Neutrophil (primary cell): ENCODE measurements around the gene MYO15B.
"Not testable (repeated sequence)": the region's sequence is repeated elsewhere in the genome, so short reads cannot be mapped to it uniquely, and the experiment has no call there.

Source experiments
- H3K27ac ChIP-seq: fragments of 200-600 bp; sonication (generic); 2 replicates; pipeline ENCODE4 v1.5.1; 2016; ENCODE audit warnings: mild to moderate bottlenecking, moderate library complexity
- H3K27me3 ChIP-seq: fragments of 200-600 bp; sonication (generic); 2 replicates; pipeline ENCODE4 v1.6.0; 2016; ENCODE audit warnings: mild to moderate bottlenecking
- H3K36me3 ChIP-seq: fragments of 200-600 bp; sonication (generic); 2 replicates; pipeline ENCODE4 v1.5.1; 2017
- H3K4me1 ChIP-seq, 2 experiments: fragments of 200-600 bp in 1 of 2; sonication (generic) in 1 of 2; 1 replicate in 1 of 2; 2 replicates in 1 of 2; pipeline versions ENCODE4 v1.5.1 to v1.6.1; 2013 to 2016; ENCODE audit warnings: low read depth in 1 of 2, low read length in 1 of 2, mild to moderate bottlenecking in 1 of 2, moderate library complexity in 1 of 2; ENCODE audit not compliant: control insufficient read depth in 1 of 2, insufficient read depth in 1 of 2
- H3K4me3 ChIP-seq, 2 experiments: fragments of 200-600 bp in 1 of 2; sonication (generic) in 1 of 2; 1 replicate in 1 of 2; 2 replicates in 1 of 2; pipeline ENCODE4 v1.5.1; 2013 to 2016; ENCODE audit warnings: low read depth in 1 of 2, low read length in 1 of 2, mild to moderate bottlenecking in 1 of 2, moderate library complexity in 1 of 2
- H3K9me3 ChIP-seq: fragments of 200-600 bp; sonication (generic); 2 replicates; pipeline ENCODE4 v1.5.1; 2016
- TF ChIP-seq, protein P1 (sequence below): fragments of 200-600 bp; sonication (generic); IDR thresholded peaks from 2 replicates; pipeline ENCODE4 v1.5.1; 2016; ENCODE audit warnings: antibody characterized with exemption

MYO15B gene

GRCh38 chr17:75635610-75636202 is 48.1 kb downstream of the MYO15B start:
- Histone ChIP-seq H3K27ac (no peak overlapping the region), H3K4me3 (no peak overlapping the region), H3K9me3 (no peaks in the 10 kb centered on the region), H3K4me1 (peaks cover 4 to 13% of the 10 kb centered on the region in 2 experiments), H3K27me3 (peaks cover 11% of the 10 kb centered on the region), H3K36me3 (peaks cover 6% of the 10 kb centered on the region)
- TF ChIP-seq, protein P1, sequence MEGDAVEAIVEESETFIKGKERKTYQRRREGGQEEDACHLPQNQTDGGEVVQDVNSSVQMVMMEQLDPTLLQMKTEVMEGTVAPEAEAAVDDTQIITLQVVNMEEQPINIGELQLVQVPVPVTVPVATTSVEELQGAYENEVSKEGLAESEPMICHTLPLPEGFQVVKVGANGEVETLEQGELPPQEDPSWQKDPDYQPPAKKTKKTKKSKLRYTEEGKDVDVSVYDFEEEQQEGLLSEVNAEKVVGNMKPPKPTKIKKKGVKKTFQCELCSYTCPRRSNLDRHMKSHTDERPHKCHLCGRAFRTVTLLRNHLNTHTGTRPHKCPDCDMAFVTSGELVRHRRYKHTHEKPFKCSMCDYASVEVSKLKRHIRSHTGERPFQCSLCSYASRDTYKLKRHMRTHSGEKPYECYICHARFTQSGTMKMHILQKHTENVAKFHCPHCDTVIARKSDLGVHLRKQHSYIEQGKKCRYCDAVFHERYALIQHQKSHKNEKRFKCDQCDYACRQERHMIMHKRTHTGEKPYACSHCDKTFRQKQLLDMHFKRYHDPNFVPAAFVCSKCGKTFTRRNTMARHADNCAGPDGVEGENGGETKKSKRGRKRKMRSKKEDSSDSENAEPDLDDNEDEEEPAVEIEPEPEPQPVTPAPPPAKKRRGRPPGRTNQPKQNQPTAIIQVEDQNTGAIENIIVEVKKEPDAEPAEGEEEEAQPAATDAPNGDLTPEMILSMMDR = no peak

GRCh38 chr17:75636381-75637142 is 49.0 kb downstream of the MYO15B start:
- Histone ChIP-seq H3K4me3 (no peak overlapping the region), H3K27me3 (peaks cover 11% of the 10 kb centered on the region), H3K9me3 (no peaks in the 10 kb centered on the region), H3K4me1 (peaks cover 4 to 13% of the 10 kb centered on the region in 2 experiments), H3K36me3 (peaks cover 4% of the 10 kb centered on the region), H3K27ac (no peak overlapping the region)
- TF ChIP-seq, protein P1 = no peak

DNA sequence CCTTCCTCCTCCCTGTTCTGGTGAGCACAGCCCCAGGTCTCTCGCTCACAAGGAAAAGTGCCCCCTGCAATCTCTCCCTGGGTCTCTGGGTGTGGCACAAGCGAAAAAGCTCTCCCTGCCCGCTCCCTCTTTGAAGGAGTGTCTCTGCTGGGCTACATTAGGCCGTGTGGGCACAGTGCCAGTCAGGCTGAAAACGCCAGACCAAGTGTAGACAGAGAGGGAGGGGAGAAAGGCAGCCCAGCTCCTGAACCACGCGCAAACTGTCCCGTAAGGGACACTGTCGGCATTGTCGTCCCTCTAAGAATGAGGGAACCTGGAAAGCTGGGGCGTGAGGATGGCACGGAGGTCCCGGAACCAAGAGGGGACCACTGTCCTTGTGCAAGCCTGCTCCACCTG is 49.5 kb downstream of the MYO15B start:
- H3K36me3 ChIP-seq = peaks cover 4% of the 10 kb centered on the region
- no peak overlapping the region for H3K27ac ChIP-seq
- H3K9me3 ChIP-seq = no peaks in the 10 kb centered on the region
- peaks cover 4 to 13% of the 10 kb centered on the region in 2 experiments for H3K4me1 ChIP-seq
- TF ChIP-seq, protein P1 = no peak
- no peak overlapping the region for H3K4me3 ChIP-seq
- peaks cover 11% of the 10 kb centered on the region for H3K27me3 ChIP-seq

DNA sequence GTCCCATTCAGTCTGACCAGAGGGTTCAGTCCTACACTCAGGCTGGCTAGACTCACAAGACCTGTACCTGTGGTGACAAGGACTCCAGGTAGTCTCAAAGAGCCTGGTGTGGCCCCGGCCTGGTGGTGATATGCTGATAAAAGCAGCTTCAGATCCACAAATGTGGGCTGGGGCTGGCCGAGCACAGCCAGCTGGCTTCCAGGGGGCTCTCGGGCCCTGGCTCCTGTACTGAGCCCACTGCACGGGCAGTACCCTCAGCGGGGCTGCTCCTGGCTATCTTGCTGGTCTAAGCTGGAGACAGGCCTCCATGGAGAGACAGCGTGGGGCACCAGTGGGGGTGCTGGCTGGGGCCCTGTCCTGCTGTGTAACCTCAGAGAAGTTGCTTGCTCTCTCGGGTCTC is 50.0 kb downstream of the MYO15B start:
- H3K27me3 ChIP-seq = peaks cover 11% of the 10 kb centered on the region

GRCh38 chr17:75638039-75638438 is 50.4 kb downstream of the MYO15B start:
- H3K27ac ChIP-seq, H3K4me1 ChIP-seq, H3K4me3 ChIP-seq, H3K36me3 ChIP-seq, H3K9me3 ChIP-seq: not testable (repeated sequence)
- H3K27me3 ChIP-seq = peaks cover 11% of the 10 kb centered on the region

More for the DNA sequence above, 50.0 kb downstream of the MYO15B start:
- H3K36me3 ChIP-seq = peaks cover 4% of the 10 kb centered on the region
- no peak overlapping the region for H3K4me3 ChIP-seq
- peaks cover 4 to 12% of the 10 kb centered on the region in 2 experiments for H3K4me1 ChIP-seq
- TF ChIP-seq, protein P1 = no peak
- H3K27ac ChIP-seq = no peak overlapping the region
- H3K9me3 ChIP-seq = no peaks in the 10 kb centered on the region

DNA sequence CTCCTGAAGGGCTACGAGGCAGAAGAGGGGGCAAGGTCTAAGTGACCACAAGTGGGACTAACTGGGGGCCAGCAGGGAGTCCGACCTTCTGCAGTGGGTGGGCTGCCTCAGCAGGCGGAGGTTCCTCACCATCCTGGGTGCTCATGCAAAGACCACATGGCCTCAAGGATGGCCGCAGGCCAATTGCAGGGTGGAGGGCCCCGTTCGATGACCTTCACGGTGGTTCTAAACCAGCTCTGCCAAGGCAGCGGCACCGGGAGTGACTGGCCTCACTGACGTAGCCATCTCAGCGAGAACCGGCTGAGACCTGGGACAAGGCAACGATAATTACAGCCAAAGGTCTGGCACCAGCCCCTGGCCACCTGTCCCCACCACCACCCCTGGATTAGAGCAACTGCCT is 51.3 kb downstream of the MYO15B start:
- H3K4me1 ChIP-seq = no peaks in the 10 kb centered on the region
- peaks cover 9% of the 10 kb centered on the region for H3K27me3 ChIP-seq
- TF ChIP-seq, protein P1 = no peak
- H3K36me3 ChIP-seq = peaks cover 11% of the 10 kb centered on the region
- H3K9me3 ChIP-seq = no peaks in the 10 kb centered on the region
- H3K4me3 ChIP-seq = no peak overlapping the region
- H3K27ac ChIP-seq = no peak overlapping the region
